NCI-H226 (cell line): ENCODE results near the gene ATP5MC2.
"Not testable (repeated sequence)": the region's sequence is repeated elsewhere in the genome, so short reads cannot be mapped to it uniquely, and the experiment has no call there.

ENCODE experiments used
- DNase-seq: peaks from one replicate; pipeline ENCODE4 v3.0.0-alpha.2; 2015

Gene ATP5MC2

GRCh38 chr12:53675701-53676607, at the start of gene ATP5MC2:
TSS of gene ATP5MC2 (minus strand) at chr12:53676083. CDS start at chr12:53672614, 3,469 bp downstream.
- peak; percentile 98 for DNase-seq

GRCh38 chr12:53722450-53723041, 46.7 kb upstream of the ATP5MC2 start:
- DNase-seq: no peak

GRCh38 chr12:53720946-53721345, 45.1 kb upstream of the ATP5MC2 start:
- DNase-seq: no peak

- DNase-seq: no peak
Measured at GRCh38 chr12:53719649-53720048, 43.8 kb upstream of the ATP5MC2 start.

- not testable (repeated sequence) for DNase-seq
Measured at GRCh38 chr12:53718567-53718966, 42.7 kb upstream of the ATP5MC2 start.

GRCh38 chr12:53717319-53717718, 41.4 kb upstream of the ATP5MC2 start:
- no peak for DNase-seq

GRCh38 chr12:53714004-53714403, 38.1 kb upstream of the ATP5MC2 start:
- DNase-seq: no peak

GRCh38 chr12:53713516-53713915, 37.6 kb upstream of the ATP5MC2 start:
- DNase-seq: no peak

GRCh38 chr12:53712059-53712643, 36.3 kb upstream of the ATP5MC2 start:
- DNase-seq: no peak

- no peak for DNase-seq
Measured at GRCh38 chr12:53710091-53710490, 34.2 kb upstream of the ATP5MC2 start.

GRCh38 chr12:53709671-53710070, 33.8 kb upstream of the ATP5MC2 start:
- no peak for DNase-seq

GRCh38 chr12:53706080-53706479, 30.2 kb upstream of the ATP5MC2 start:
- DNase-seq: no peak

- no peak for DNase-seq
Measured at GRCh38 chr12:53703756-53704155, 27.9 kb upstream of the ATP5MC2 start.

GRCh38 chr12:53701518-53702264, 25.8 kb upstream of the ATP5MC2 start:
- peak; percentile 45 for DNase-seq

GRCh38 chr12:53700567-53700966, 24.7 kb upstream of the ATP5MC2 start:
- DNase-seq: no peak

- DNase-seq: no peak
Measured at GRCh38 chr12:53699678-53700025, 23.8 kb upstream of the ATP5MC2 start.

GRCh38 chr12:53698948-53699677, 23.2 kb upstream of the ATP5MC2 start:
- DNase-seq: no peak

- no peak for DNase-seq
Measured at GRCh38 chr12:53696655-53697331, 20.9 kb upstream of the ATP5MC2 start.

- peak; percentile 97 for DNase-seq
Measured at GRCh38 chr12:53696285-53696654, 20.4 kb upstream of the ATP5MC2 start.

- peak; percentile 88 for DNase-seq
Measured at GRCh38 chr12:53695152-53696145, 19.6 kb upstream of the ATP5MC2 start.

- no peak for DNase-seq
Measured at GRCh38 chr12:53694756-53695151, 18.9 kb upstream of the ATP5MC2 start.
